HepG2 (cell line): ENCODE measurements around the gene EGLN1. TPM values are rescaled to one million over a fixed set of nuclear protein-coding genes. Genes with fewer than 3 reads are reported as not detected.

ENCODE experiments used
- DNMT1 ChIP-seq: sonication (generic); formaldehyde crosslinking; IDR thresholded peaks from 2 replicates; pipeline ENCODE4 v1.5.1; 2020; ENCODE audit warnings: mild to moderate bottlenecking, missing genetic modification reagents
- DR1 ChIP-seq: sonication (generic); formaldehyde crosslinking; IDR thresholded peaks from 2 replicates; pipeline ENCODE4 v1.8.0; 2021; ENCODE audit warnings: mild to moderate bottlenecking, missing genetic modification reagents, inconsistent platforms
- ISL2 ChIP-seq: sonication (generic); formaldehyde crosslinking; IDR thresholded peaks from 2 replicates; pipeline ENCODE4 v1.5.0; 2020; ENCODE audit warnings: missing genetic modification reagents
- ZNF317 ChIP-seq: sonication (generic); formaldehyde crosslinking; IDR thresholded peaks from 2 replicates; pipeline ENCODE4 v1.5.0; 2020; ENCODE audit warnings: mild to moderate bottlenecking, missing genetic modification reagents
- ZNF773 ChIP-seq: sonication (generic); formaldehyde crosslinking; IDR thresholded peaks from 2 replicates; pipeline ENCODE4 v1.4.0; 2020; ENCODE audit warnings: missing genetic modification reagents, borderline replicate concordance
- polyA plus RNA-seq, 8 experiments: library from polyadenylated mRNA; depleted of rRNA in 3 of 8; stranded (reverse) in 7 of 8; unstranded in 1 of 8; fragments of >200 nt; fragmentation: Illumina TruSeq in 4 of 8; extraction: Trizol in 4 of 8; gene quantifications; 2 replicates each; pipeline versions ENCODE4 v1.2.1 to v1.2.3, GENCODE V29; 2011 to 2016; ENCODE audit warnings: low read depth in 4 of 8, missing spikeins in 1 of 8, mixed read lengths in 1 of 8; ENCODE audit not compliant: insufficient read depth in 1 of 8
- total RNA-seq, 5 experiments: library from RNA; depleted of rRNA; stranded (reverse); fragments of >200 nt; fragmentation: Illumina TruSeq; extraction: Trizol; gene quantifications; 2 replicates each; pipeline ENCODE4 v1.2.3, GENCODE V29; 2016; ENCODE audit warnings: low read depth in 1 of 5
- TF ChIP-seq, protein P1 (sequence below): sonication (generic); formaldehyde crosslinking; IDR thresholded peaks from 2 replicates; pipeline ENCODE4 v1.4.0; 2020; ENCODE audit warnings: missing genetic modification reagents, borderline replicate concordance
- TF ChIP-seq, protein P2 (sequence below): sonication (generic); formaldehyde crosslinking; IDR thresholded peaks from 2 replicates; pipeline ENCODE4 v1.8.0; 2022; ENCODE audit warnings: missing genetic modification reagents, mild to moderate bottlenecking, borderline replicate concordance
- TF ChIP-seq, protein P3 (sequence below): sonication (generic); formaldehyde crosslinking; IDR thresholded peaks from 2 replicates; pipeline ENCODE4 v1.4.0; 2020; ENCODE audit warnings: missing genetic modification reagents

The EGLN1 gene
- total and polyA plus RNA-seq, 2 of the 13 experiments (the other 11 are each of a cell fraction or from before 2014, with no cell fraction given): 34.4 to 44.1 TPM

DNA sequence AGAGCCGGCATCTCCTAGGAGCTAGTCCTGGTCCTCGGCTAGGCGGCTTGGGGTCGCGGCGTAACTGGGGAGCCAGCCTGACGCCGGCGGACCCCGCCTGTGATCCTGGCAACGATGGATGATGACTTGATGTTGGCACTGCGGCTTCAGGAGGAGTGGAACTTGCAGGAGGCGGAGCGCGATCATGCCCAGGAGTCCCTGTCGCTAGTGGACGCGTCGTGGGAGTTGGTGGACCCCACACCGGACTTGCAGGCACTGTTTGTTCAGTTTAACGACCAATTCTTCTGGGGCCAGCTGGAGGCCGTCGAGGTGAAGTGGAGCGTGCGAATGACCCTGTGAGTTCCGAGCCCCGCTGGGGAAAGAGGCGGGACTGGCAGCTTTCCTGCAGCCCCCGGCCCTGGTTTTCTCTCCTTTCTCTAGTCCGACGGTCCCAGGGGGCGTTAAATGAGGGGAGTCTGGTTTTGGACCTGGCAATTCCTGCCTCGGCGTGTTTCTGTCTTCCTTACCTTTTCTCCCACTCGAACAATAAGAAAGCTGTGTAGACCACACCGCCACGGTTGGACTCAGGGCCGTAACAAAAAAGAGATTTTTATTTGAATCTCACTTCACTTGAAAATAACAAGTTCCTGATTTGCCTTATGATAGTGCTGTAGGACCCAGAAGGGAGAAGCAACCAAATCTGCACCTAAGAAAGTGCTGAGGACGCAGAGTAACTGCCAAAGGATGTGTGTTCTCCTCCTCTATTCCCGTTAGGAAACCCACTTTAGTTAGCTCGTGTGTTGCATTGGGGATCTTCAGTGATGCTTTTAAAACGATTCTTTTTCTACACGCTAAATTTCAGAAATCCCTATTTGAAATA is 83.6 kb downstream of the EGLN1 start, which contains the start of gene SPRTN (continued):
- TF ChIP-seq, protein P1, sequence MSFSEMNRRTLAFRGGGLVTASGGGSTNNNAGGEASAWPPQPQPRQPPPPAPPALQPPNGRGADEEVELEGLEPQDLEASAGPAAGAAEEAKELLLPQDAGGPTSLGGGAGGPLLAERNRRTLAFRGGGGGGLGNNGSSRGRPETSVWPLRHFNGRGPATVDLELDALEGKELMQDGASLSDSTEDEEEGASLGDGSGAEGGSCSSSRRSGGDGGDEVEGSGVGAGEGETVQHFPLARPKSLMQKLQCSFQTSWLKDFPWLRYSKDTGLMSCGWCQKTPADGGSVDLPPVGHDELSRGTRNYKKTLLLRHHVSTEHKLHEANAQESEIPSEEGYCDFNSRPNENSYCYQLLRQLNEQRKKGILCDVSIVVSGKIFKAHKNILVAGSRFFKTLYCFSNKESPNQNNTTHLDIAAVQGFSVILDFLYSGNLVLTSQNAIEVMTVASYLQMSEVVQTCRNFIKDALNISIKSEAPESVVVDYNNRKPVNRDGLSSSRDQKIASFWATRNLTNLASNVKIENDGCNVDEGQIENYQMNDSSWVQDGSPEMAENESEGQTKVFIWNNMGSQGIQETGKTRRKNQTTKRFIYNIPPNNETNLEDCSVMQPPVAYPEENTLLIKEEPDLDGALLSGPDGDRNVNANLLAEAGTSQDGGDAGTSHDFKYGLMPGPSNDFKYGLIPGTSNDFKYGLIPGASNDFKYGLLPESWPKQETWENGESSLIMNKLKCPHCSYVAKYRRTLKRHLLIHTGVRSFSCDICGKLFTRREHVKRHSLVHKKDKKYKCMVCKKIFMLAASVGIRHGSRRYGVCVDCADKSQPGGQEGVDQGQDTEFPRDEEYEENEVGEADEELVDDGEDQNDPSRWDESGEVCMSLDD (CRISPR knock-in tag): 0 out of 2 replicates have a peak, but pooled peaks have one; percentile 41
- TF ChIP-seq ISL2 (CRISPR knock-in tag) (0 out of 2 replicates have a peak, but pooled peaks have one; percentile 18), DR1 (0 out of 2 replicates have a peak, but pooled peaks have one; percentile 12), ZNF317 (peak; percentile 81; the same call in 1 of the 2 replicates), DNMT1 (CRISPR knock-in tag) (0 out of 2 replicates have a peak, but pooled peaks have one; percentile 70), ZNF773 (CRISPR knock-in tag) (peak; percentile 43; the same call in 1 of the 2 replicates)
- TF ChIP-seq, protein P2, sequence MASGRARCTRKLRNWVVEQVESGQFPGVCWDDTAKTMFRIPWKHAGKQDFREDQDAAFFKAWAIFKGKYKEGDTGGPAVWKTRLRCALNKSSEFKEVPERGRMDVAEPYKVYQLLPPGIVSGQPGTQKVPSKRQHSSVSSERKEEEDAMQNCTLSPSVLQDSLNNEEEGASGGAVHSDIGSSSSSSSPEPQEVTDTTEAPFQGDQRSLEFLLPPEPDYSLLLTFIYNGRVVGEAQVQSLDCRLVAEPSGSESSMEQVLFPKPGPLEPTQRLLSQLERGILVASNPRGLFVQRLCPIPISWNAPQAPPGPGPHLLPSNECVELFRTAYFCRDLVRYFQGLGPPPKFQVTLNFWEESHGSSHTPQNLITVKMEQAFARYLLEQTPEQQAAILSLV (CRISPR knock-in tag): peak; percentile 44; the same call in 1 of the 2 replicates
- TF ChIP-seq, protein P3, sequence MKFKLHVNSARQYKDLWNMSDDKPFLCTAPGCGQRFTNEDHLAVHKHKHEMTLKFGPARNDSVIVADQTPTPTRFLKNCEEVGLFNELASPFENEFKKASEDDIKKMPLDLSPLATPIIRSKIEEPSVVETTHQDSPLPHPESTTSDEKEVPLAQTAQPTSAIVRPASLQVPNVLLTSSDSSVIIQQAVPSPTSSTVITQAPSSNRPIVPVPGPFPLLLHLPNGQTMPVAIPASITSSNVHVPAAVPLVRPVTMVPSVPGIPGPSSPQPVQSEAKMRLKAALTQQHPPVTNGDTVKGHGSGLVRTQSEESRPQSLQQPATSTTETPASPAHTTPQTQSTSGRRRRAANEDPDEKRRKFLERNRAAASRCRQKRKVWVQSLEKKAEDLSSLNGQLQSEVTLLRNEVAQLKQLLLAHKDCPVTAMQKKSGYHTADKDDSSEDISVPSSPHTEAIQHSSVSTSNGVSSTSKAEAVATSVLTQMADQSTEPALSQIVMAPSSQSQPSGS (CRISPR knock-in tag): 0 out of 2 replicates have a peak, but pooled peaks have one; percentile 3
